ENCODE data around the gene LIF. TPM values are rescaled to one million over a fixed set of nuclear protein-coding genes. Genes with fewer than 3 reads are reported as not detected.

The LIF gene
- total RNA-seq (ENCODE audit: unreplicated experiment) = 0.23 TPM
- long read RNA-seq = 0 reads

DNA sequence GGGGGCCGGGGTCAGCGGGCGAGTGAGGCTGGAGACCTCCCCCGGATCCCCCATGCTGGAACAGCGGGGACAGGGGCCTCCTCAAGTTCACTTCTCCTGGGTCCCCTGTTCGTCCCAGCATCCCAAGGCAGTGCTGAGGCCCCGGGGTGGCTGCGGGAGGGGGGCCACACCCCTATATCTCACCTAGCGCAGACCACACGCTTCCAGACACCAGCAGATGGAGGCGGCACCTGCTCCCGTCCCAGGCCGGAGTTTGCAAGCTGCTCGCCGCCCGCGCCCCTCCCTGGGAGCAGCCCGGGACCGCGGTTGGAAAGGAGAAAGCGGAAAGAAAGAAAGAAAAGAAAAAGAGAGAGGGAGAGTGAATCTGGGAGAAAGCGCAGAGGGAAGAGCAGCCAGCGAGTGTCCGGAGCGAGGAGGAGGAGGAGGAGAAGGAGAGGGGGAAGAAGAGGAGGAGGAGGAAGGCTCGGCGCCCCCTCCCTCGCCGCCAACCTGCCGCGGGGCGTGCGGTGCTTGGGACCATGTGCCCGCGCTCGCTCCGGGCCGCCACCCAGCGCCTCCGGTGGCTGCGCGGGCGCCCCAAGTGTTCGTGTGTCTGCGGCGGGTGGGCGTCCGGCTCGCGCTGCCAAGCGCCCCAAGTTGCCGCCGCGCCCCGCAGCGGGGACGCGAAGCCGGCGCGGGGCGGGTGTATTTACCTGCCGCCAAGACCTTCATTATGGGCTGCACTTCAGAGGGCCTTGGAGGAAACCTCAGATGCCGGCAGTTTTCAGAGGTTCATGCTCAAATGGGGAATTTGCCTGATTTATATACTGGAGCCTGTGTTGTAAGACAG is at the start of gene LIF:
LIF (minus strand) TSS at position 775 of the 829 bp plus-strand sequence; CDS start at position 711, 64 bp downstream.
- H3K36me3 Mint-ChIP-seq (ENCODE audit: low read depth, unreplicated experiment) = no peaks in the 10 kb centered on the region
- TF ChIP-seq, protein P1, sequence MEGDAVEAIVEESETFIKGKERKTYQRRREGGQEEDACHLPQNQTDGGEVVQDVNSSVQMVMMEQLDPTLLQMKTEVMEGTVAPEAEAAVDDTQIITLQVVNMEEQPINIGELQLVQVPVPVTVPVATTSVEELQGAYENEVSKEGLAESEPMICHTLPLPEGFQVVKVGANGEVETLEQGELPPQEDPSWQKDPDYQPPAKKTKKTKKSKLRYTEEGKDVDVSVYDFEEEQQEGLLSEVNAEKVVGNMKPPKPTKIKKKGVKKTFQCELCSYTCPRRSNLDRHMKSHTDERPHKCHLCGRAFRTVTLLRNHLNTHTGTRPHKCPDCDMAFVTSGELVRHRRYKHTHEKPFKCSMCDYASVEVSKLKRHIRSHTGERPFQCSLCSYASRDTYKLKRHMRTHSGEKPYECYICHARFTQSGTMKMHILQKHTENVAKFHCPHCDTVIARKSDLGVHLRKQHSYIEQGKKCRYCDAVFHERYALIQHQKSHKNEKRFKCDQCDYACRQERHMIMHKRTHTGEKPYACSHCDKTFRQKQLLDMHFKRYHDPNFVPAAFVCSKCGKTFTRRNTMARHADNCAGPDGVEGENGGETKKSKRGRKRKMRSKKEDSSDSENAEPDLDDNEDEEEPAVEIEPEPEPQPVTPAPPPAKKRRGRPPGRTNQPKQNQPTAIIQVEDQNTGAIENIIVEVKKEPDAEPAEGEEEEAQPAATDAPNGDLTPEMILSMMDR (IDR thresholded peaks at IDR 0.05; ENCODE audit: unreplicated experiment) = no peak
- DNase-seq (ENCODE audit: low spot score) = no peak
- no peak within 1 kb of the TSS for H3K27ac Mint-ChIP-seq (ENCODE audit: unreplicated experiment)
- peaks cover 19% of the 10 kb centered on the region for H3K27me3 Mint-ChIP-seq (ENCODE audit: unreplicated experiment)
- no peaks in the 10 kb centered on the region for H3K4me1 Mint-ChIP-seq (ENCODE audit: unreplicated experiment)
- H3K4me3 Mint-ChIP-seq (ENCODE audit: unreplicated experiment) = peak within 1 kb of the TSS; percentile 85
- no peaks in the 10 kb centered on the region for H3K9me3 Mint-ChIP-seq (ENCODE audit: unreplicated experiment)

DNA sequence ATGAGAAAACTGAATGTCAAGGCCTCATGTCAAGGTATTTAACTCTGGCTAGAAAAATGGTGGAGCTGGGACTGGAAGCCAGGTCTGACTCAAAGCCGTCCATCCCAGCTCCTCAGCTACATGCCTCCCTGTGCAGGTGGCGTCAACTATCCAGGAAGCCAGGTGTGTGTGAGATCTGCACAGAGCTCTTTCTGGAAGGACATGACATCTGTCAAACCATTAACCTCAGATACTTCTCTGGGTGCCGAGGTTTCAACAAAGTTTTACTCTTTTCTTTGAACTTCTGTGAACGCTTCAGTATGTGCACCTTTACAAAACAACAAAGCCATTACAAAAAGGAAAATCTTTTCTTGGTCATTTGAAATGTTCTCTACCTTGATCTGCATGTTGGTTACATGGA is 49.8 kb upstream of the LIF start:
- Mint-ChIP-seq H3K9me3 (ENCODE audit: unreplicated experiment) (no peaks in the 10 kb centered on the region), H3K27me3 (ENCODE audit: unreplicated experiment) (peaks cover 7% of the 10 kb centered on the region), H3K27ac (ENCODE audit: unreplicated experiment) (no peak overlapping the region), H3K4me3 (ENCODE audit: unreplicated experiment) (no peak overlapping the region), H3K36me3 (ENCODE audit: low read depth, unreplicated experiment) (peaks cover 16% of the 10 kb centered on the region), H3K4me1 (ENCODE audit: unreplicated experiment) (peaks cover 7% of the 10 kb centered on the region)
- no peak for DNase-seq (ENCODE audit: low spot score)
- TF ChIP-seq, protein P1 (IDR thresholded peaks at IDR 0.05; ENCODE audit: unreplicated experiment) = no peak

DNA sequence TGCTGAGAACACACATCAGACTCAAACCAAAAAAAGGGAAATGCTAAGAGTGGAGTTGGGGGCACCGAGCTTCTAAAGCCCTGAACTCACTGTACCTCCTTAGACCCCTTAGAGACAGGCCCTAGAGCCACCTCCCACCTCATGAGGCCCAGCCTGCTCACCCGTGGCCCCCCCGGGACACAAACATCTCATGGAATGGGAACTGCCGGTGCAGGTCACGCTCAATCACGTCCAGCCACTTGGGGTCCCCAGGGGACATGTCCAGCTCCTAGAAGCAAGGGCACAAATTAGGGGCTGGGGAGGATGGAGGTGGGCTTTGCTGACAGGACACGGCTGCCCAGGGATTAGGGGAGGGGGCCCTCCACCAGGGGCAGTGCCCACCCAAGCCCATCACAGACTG is 49.0 kb upstream of the LIF start:
- Mint-ChIP-seq H3K4me3 (ENCODE audit: unreplicated experiment) (no peak overlapping the region), H3K36me3 (ENCODE audit: low read depth, unreplicated experiment) (peaks cover 16% of the 10 kb centered on the region), H3K4me1 (ENCODE audit: unreplicated experiment) (peaks cover 7% of the 10 kb centered on the region), H3K27ac (ENCODE audit: unreplicated experiment) (no peak overlapping the region), H3K27me3 (ENCODE audit: unreplicated experiment) (peaks cover 3% of the 10 kb centered on the region), H3K9me3 (ENCODE audit: unreplicated experiment) (no peaks in the 10 kb centered on the region)
- no peak for DNase-seq (ENCODE audit: low spot score)
- TF ChIP-seq, protein P1 (IDR thresholded peaks at IDR 0.05; ENCODE audit: unreplicated experiment) = no peak

DNA sequence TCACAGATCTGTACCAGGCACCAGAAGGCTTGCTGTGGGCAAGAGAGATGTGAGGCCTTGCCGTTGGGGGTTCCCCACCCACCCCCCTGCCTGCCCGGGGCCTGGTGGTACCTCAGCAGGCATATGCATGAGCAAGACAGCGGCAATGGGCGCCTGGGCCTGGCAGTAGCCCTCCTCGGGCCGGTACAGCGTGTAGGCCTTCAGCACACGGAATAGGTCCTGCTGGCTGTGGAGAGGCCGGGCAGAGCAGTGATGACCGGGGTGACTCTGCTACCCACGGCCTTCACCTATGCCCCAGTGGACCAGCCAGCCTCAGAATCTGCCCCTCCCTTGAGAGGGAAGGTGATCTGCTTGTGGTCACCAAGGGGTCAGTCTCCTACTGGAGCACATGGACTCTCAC is 48.3 kb upstream of the LIF start:
- no peak overlapping the region for H3K4me3 Mint-ChIP-seq (ENCODE audit: unreplicated experiment)
- peaks cover 16% of the 10 kb centered on the region for H3K36me3 Mint-ChIP-seq (ENCODE audit: low read depth, unreplicated experiment)
- TF ChIP-seq, protein P1 (IDR thresholded peaks at IDR 0.05; ENCODE audit: unreplicated experiment) = no peak
- H3K27me3 Mint-ChIP-seq (ENCODE audit: unreplicated experiment) = peaks cover 2% of the 10 kb centered on the region
- H3K9me3 Mint-ChIP-seq (ENCODE audit: unreplicated experiment) = no peaks in the 10 kb centered on the region
- H3K27ac Mint-ChIP-seq (ENCODE audit: unreplicated experiment) = no peak overlapping the region
- peaks cover 10% of the 10 kb centered on the region for H3K4me1 Mint-ChIP-seq (ENCODE audit: unreplicated experiment)
- DNase-seq (ENCODE audit: low spot score) = no peak

DNA sequence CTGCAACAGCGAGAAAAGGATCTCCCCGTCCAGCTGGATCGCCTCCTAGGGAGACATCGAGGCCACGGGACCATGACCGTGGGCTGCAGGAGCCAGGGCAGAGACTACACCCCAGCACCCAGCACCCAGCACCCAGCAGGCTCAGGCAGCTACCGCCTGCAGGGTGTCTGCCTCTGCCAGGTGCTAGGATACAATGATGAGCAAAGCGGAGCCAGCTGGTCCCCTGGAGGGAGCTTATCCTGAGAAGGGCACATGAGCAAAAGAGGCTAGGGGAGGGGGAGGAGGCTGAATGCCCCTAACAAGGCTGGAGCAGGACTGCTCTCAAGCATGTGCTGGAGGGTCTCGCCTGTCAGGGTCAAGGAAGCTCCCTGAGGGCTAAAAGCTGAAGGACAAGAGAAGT is 47.5 kb upstream of the LIF start:
- no peak for DNase-seq (ENCODE audit: low spot score)
- H3K4me3 Mint-ChIP-seq (ENCODE audit: unreplicated experiment) = peak overlapping the region; percentile 31
- peaks cover 16% of the 10 kb centered on the region for H3K36me3 Mint-ChIP-seq (ENCODE audit: low read depth, unreplicated experiment)
- H3K9me3 Mint-ChIP-seq (ENCODE audit: unreplicated experiment) = no peaks in the 10 kb centered on the region
- peaks cover 10% of the 10 kb centered on the region for H3K4me1 Mint-ChIP-seq (ENCODE audit: unreplicated experiment)
- TF ChIP-seq, protein P1 (IDR thresholded peaks at IDR 0.05; ENCODE audit: unreplicated experiment) = no peak
- no peak overlapping the region for H3K27ac Mint-ChIP-seq (ENCODE audit: unreplicated experiment)
- peaks cover 2% of the 10 kb centered on the region for H3K27me3 Mint-ChIP-seq (ENCODE audit: unreplicated experiment)
